HG02759 (cell line): Measurements from ENCODE around the gene GFM1.

ENCODE experiments used
- ATAC-seq: cut with Tn5 transposase; IDR thresholded peaks from one replicate; pipeline ENCODE4 v1.9.1; 2021; ENCODE audit warnings: mild to moderate bottlenecking, moderate library complexity; ENCODE audit not compliant: unreplicated experiment

Gene GFM1

DNA sequence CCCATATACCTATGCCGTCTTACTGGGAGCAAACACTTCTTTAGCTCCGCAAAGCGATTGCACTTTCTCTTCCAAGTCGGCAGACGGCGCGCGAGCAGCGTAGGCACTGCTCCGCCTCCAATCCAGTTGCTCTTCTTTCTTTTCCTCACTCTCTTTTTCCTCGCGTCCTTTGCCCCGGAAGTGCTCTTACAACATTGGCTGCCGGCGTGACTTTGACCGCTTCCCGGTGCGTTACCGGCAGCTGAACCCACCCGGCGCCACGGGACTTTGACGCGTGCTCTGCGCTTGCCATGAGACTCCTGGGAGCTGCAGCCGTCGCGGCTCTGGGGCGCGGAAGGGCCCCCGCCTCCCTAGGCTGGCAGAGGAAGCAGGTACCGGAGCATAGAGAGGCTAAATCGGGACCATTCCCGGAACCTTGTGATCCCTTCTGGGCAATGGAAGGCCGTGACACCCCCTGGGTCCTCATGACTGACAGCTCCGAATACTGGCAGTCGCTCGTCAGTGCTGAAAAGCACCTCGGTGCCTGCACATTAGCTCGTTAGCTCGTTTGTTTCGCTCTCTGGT lies at the start of gene GFM1:
GFM1 (plus strand) TSS at position 183 of the 564 bp plus-strand sequence; CDS start at position 291, 108 bp downstream.
- peak; percentile 99 for ATAC-seq

- ATAC-seq, result no peak
These were observed 43.5 kb upstream of the GFM1 start for GRCh38 chr3:158600787-158601186.

- no peak for ATAC-seq
These were observed 42.1 kb upstream of the GFM1 start for GRCh38 chr3:158602227-158602626.

DNA sequence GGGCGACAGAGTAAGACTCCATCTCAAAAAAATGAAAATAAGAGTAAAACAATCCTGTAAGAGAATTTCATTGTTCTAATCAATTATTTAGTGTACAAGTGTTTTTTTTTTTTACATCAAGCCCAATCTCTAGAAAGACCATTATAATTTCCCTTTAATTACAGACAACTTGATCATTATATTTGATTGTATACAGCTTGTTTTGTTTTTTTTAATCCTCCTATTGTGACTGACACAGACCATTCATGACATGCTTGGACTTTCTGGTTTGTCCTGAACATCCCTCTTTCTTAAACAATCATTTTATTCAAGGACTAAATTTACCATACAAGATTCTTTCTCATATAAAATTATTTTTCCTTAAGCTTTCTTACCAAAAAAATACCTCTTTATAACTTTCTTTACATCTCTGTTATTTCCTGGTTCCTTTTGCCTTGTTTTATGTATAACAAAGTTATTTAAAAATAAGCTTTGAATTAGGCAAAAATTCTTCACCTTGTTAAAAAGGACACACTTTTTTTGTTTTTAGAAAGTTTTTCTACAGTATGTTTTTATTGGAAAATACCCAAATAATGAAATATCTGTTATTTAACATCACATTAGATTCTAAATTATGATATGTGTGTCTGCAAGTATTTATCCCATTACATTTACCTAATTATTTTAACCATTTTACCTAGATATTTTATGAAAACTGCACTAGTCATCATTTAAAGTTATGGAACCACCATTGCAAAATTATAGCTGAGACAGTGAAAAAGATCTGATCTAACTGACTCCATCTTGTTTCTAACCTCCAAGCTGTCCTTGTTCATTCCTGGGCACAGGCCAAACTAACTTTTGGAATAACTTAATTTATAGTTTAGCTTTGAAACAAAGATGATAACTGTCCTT lies 26.1 kb upstream of the GFM1 start:
- ATAC-seq, result no peak

DNA sequence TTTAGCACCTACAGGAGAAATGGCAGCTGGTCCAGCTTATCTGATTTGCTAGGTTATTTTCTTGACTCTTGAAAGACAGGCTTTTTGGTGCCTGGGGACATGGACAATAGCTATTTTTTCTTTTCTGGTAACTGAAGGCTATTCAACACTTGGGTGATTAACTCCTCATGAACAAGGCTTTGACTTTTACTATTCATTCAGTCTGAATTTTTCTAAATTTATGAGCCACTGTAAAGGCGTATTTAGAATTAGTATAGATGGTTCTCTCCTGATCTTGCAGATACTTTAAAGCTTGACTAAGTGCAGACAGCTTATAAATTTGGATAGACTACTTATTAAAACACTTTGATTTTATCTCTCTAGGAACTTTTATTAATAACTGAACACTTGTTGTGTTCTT lies 18.4 kb upstream of the GFM1 start:
- ATAC-seq, result no peak

DNA sequence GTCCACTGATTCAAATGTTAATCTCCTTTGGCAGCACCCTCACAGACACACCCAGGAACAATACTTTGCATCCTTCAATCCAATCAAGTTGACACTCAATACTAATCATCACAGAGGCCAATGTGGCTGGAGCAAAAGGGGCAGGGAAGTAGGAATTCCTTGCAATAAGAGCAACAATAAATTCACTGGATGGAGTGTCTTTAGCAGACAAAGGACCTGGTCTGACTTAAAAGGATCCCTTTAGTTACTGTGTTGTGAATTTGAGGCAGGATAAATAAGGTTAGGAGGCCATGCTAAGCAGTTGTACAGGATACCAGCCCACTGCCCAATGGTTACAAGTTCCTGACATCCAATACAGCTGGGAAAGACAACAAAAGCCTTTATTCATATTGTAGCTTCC lies 12.3 kb upstream of the GFM1 start:
- ATAC-seq, result no peak

DNA sequence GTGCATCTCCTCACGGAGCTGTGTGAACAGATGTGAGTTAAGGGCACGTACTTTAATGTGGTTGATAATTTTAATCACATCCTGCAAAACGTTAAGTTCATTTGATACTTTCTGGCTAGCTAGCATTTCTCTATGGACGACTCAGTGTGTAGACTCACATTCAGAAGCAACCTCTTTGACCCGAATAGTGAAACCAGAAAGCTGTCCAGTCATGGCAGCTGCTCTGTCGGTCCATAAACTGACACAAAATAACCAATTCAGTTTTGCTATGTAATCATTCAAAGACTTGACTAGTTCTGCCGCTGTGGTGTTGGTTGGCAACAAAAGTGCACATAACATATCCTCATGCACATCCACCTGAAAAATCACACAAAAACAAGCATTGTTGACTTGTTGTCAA lies 3.7 kb upstream of the GFM1 start:
- no peak for ATAC-seq

DNA sequence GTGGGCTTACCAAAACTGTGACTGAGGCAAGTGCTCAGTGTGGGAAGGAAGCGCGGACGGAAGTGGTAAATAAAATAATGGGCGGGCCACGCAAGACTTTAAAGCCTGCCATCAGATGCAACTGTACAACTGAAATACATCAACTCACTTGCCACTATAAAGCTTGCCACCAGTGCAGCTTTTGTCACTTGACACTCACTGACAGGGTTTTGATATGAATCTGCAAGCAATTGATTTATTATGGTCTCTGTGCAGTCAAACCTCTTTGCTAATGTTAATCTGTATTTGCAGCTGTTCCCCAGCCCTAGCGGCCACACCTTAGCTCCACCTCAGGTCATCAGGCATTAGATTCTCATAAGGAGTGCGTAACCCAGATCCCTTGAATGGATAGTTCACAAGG lies 2.3 kb upstream of the GFM1 start:
- ATAC-seq, result no peak

GRCh38 chr3:158642474-158643210 lies 1.7 kb upstream of the GFM1 start:
- ATAC-seq, result no peak

- no peak for ATAC-seq
These were observed 5.5 kb downstream of the GFM1 start for GRCh38 chr3:158649791-158650190.

GRCh38 chr3:158651192-158651591 lies 6.9 kb downstream of the GFM1 start:
- no peak for ATAC-seq

- no peak for ATAC-seq
These were observed 8.1 kb downstream of the GFM1 start for GRCh38 chr3:158652463-158652862.

DNA sequence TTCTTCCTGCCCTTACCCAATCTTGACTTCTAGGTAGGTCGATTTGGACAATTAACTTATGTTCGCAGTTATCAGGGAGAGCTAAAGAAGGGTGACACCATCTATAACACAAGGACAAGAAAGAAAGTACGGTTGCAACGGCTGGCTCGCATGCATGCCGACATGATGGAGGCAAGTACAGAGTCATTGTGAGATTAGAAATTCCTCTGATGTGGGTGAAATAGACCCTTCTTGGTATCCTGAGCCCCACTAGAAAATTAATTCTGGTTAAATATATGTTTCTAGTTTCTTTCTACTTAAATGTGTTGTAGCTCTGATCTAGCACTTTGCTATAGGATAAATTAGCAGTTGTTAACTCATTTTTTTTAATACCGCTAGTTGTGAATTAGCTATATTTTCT lies 14.6 kb downstream of the GFM1 start:
- no peak for ATAC-seq

DNA sequence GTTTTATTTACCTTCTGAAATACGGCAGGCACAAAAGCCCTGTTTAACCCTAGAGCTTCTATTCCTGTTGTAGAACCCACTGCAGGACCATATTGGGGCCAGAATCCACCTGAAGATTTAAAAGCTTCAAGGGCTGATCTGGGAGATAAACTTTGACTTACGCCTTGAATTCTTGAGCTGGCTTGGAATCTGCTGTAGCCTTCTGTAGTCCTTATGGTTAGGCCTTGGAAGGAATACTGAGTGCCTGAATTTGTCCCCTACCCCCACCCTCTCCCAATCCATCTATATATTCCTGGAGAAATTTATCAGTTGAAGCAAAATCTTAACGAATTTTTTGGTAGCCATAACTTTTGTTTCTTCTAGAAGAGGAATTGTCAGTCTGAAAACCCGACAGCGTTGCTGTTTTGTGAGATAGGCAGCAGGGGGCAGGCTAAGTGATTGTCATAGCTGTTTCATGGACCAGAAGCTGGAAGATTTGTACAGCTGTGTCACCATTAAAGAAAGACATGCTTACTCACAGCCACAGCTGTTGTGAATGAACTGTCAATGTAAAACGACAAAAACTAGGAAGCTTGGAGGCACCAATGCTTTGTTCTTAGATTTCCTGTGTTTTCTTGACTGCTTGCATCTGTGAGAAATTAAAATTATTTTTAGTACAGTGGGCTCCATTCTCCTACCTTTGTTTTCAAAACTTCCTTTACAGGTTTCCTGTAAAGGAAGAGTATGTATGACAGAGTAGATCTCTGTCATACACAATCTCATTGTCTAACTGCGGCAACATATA lies 15.3 kb downstream of the GFM1 start:
- peak; percentile 93 for ATAC-seq

DNA sequence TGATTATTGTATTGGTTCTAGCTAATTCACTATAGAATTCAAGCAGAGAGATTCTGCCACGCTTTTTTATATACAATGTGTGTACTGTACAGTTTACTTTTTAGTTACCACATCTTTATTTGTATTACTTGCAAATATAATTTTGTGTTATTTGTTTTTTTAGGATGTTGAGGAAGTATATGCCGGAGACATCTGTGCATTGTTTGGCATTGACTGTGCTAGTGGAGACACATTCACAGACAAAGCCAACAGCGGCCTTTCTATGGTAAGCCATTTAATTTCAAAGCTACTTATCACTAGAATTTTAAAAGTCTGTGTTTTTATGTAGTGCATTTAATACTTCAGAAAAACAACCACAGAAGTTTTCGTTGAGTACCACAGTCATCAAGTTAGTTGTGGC lies 16.4 kb downstream of the GFM1 start:
- no peak for ATAC-seq

DNA sequence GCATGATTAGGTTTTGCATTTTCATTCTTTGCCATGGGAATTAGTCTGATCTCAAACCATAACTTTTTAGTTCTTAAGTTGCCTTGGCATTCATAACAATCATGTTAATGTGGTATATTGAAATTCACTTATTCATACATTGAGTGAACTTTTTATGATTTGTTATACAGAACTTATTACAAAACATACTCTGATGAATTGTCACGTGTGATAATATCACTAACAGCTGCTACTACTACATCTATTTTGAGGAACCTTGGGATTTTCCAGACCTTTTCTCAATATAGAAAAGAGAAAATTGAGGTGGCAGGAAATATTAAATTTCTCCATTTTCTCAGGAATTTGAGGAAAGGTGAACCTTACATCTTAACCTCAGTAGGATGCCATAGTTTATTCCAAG lies 18.9 kb downstream of the GFM1 start:
- no peak for ATAC-seq

GRCh38 chr3:158663832-158664231 lies 19.5 kb downstream of the GFM1 start:
- ATAC-seq, result no peak

- ATAC-seq, result no peak
These were observed 22.1 kb downstream of the GFM1 start for GRCh38 chr3:158666416-158666815.

DNA sequence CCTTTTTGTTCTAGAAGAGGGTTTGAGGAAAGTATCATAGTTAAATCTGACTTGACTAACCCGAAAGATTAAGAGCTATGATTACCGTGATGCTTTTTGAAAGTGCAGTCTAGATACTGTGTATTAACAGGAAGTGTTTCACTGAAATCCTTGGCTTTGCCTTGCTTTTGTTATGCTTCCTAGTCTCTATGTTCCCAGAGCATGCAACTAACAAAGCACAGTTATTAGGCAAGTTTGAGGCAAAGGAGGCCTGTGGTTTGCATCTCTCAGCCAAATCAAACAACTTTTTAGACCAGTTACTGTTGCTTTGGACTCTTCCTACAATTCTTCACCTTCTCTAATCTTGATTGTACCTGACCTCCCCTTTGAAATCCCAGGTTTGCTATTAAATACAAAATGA lies 24.2 kb downstream of the GFM1 start:
- no peak for ATAC-seq

- ATAC-seq, result peak; percentile 14
These were observed 27.5 kb downstream of the GFM1 start for GRCh38 chr3:158671821-158672214.
